ENCODE measurements around the gene TINAGL1. TPM values are rescaled to one million over a fixed set of nuclear protein-coding genes. Genes with fewer than 3 reads are reported as not detected.

Gene TINAGL1
- total RNA-seq, 1 experiment from 2014 or later = 57.9 TPM

- no peak for ATAC-seq
- BruUV-seq (replicated peaks) = no TSS peak
- intact Hi-C loops (cut with micrococcal nuclease) = no loop called here
- no peak overlapping the region for H3K27ac ChIP-seq (ENCODE audit: low read depth, low read length)
- no peaks in the 10 kb centered on the region for H3K36me3 ChIP-seq (ENCODE audit: control insufficient read depth in 1 of 2, insufficient read depth in 2 of 2, low read length in 2 of 2)
- H4K20me1 ChIP-seq (ENCODE audit: insufficient read depth) = no peaks in the 10 kb centered on the region
- H3K4me3 ChIP-seq (replicated peaks in 1 of 2; ENCODE audit: low read depth in 1 of 2, low read length in 2 of 2) = no peak overlapping the region
- no peaks in the 10 kb centered on the region for H3K9me2 ChIP-seq (ENCODE audit: insufficient read depth)
- no peak overlapping the region for H2AFZ ChIP-seq (ENCODE audit: low read depth, low read length, poor library complexity, severe bottlenecking)
- H3K27me3 ChIP-seq (ENCODE audit: insufficient read depth, low read length) = no peaks in the 10 kb centered on the region
- CTCF ChIA-PET = no interaction called here
- H3K79me2 ChIP-seq (ENCODE audit: insufficient read depth, low read length) = no peaks in the 10 kb centered on the region
- H3K4me1 ChIP-seq (ENCODE audit: control insufficient read depth in 1 of 2, insufficient read depth in 2 of 2, low read length in 2 of 2) = no peaks in the 10 kb centered on the region
- POLR2A ChIA-PET = no interaction called here
- no peaks in the 10 kb centered on the region for H3K9me3 ChIP-seq (ENCODE audit: control insufficient read depth in 1 of 2, insufficient read depth in 1 of 2, low read depth in 1 of 2, low read length in 2 of 2)
- RAD21 ChIA-PET (ENCODE audit: low non-redundant PET in 1 of 2, low total read pairs in 2 of 2, uncharacterized antibody in 2 of 2, unreplicated experiment in 2 of 2) = no interaction called here
- H3K9ac ChIP-seq (ENCODE audit: low read length) = no peak overlapping the region
- DNase-seq (ENCODE audit: low read depth, low spot score) = no peak
- H3K4me2 ChIP-seq (ENCODE audit: low read length) = no peak overlapping the region
- TF ChIP-seq EZH2 (IDR thresholded peaks at IDR 0.05) (no peak), ATF3 (IDR thresholded peaks at IDR 0.05) (no peak), MAX (IDR thresholded peaks at IDR 0.05) (no peak), YY1 (IDR thresholded peaks at IDR 0.05; ENCODE audit: extremely low read depth, insufficient replicate concordance, low read depth, low read length) (no peak), ZFX (IDR thresholded peaks at IDR 0.05) (no peak), SRF (IDR thresholded peaks at IDR 0.05; ENCODE audit: low read depth) (no peak), SP1 (IDR thresholded peaks at IDR 0.05; ENCODE audit: low read depth) (no peak), ZNF274 (IDR thresholded peaks at IDR 0.05; ENCODE audit: low read depth, low read length) (no peak)
These were observed 39.6 kb downstream of the TINAGL1 start for GRCh38 chr1:31615939-31616338.

DNA sequence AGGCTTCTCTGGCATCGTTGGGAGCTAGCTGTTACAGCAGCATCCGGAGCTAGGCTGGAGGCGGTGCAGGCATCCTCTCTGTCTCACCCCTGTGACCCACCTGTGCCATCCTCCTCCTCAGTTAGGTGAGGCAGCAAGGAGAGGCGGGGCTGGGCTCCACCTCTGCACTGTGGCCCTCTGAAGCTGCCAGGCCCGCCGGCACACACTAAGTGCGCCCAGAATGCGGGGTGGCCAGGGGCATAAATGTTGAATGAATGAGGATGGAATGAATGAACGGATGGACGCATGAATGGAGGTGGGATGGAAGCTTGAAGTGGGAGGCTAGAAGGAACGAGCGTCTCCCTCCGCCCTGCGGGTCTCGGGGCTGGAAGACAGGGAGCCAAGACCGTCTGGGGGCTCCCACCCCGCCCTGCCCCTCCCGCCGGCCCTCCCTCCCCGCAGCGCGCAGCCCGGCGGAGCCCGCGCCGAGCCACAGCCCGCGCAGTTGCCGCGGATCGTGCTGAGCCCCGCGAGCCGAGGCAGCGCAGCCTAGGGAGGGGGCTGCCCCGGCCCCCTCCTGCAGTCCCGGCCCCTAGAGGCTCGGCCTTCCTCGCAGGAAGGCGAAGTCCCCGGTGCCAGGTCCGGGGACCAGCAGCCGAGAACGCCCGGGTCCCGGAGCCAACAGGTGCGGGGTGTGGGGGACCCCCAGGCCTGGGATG is 41.1 kb downstream of the TINAGL1 start, which contains the start of gene HCRTR1:
TSS of gene HCRTR1 (plus strand) at position 472 of the 698 bp plus-strand sequence. CDS start 1,504 bp downstream, outside the sequence.
- H3K4me2 ChIP-seq (ENCODE audit: low read length) = no peak within 1 kb of the TSS
- H3K27me3 ChIP-seq (ENCODE audit: insufficient read depth, low read length) = no peaks in the 10 kb centered on the region
- no peaks in the 10 kb centered on the region for H3K36me3 ChIP-seq (ENCODE audit: control insufficient read depth in 1 of 2, insufficient read depth in 2 of 2, low read length in 2 of 2)
- no peak within 1 kb of the TSS for H3K9ac ChIP-seq (ENCODE audit: low read length)
- H4K20me1 ChIP-seq (ENCODE audit: insufficient read depth) = no peaks in the 10 kb centered on the region
- no peak for DNase-seq (ENCODE audit: low read depth, low spot score)
- CTCF ChIA-PET = interaction anchor here (0.9 to 1.3 kb wide), 3 partner anchors 8 to 223 kb away, joined by 4 read pairs; no protein-coding TSS in a partner anchor
- H3K9me3 ChIP-seq (ENCODE audit: control insufficient read depth in 1 of 2, insufficient read depth in 1 of 2, low read depth in 1 of 2, low read length in 2 of 2) = no peaks in the 10 kb centered on the region
- no peak within 1 kb of the TSS for H3K27ac ChIP-seq (ENCODE audit: low read depth, low read length)
- RAD21 ChIA-PET (ENCODE audit: low non-redundant PET in 1 of 2, low total read pairs in 2 of 2, uncharacterized antibody in 2 of 2, unreplicated experiment in 2 of 2) = no interaction called here
- no peak for ATAC-seq
- H3K79me2 ChIP-seq (ENCODE audit: insufficient read depth, low read length) = no peaks in the 10 kb centered on the region
- POLR2A ChIA-PET = interaction anchor here (0.8 kb wide), 1 partner anchor 223 kb away, joined by 3 read pairs; no protein-coding TSS in a partner anchor
- no TSS peak for BruUV-seq (replicated peaks)
- H3K4me1 ChIP-seq (ENCODE audit: control insufficient read depth in 1 of 2, insufficient read depth in 2 of 2, low read length in 2 of 2) = no peaks in the 10 kb centered on the region
- H2AFZ ChIP-seq (ENCODE audit: low read depth, low read length, poor library complexity, severe bottlenecking) = no peak within 1 kb of the TSS
- no peak within 1 kb of the TSS for H3K4me3 ChIP-seq (replicated peaks in 1 of 2; ENCODE audit: low read depth in 1 of 2, low read length in 2 of 2)
- no peaks in the 10 kb centered on the region for H3K9me2 ChIP-seq (ENCODE audit: insufficient read depth)
- intact Hi-C loops (cut with micrococcal nuclease) = no loop called here
- no peak for TF ChIP-seq TCF7L2 (IDR thresholded peaks at IDR 0.05; ENCODE audit: borderline replicate concordance, extremely low read depth, insufficient read depth, insufficient read length)
- TF ChIP-seq ELF1 (IDR thresholded peaks at IDR 0.05; ENCODE audit: borderline replicate concordance, low read depth) = no peak
- TF ChIP-seq SP1 (IDR thresholded peaks at IDR 0.05; ENCODE audit: low read depth) = no peak
- TF ChIP-seq ZFX (IDR thresholded peaks at IDR 0.05) = no peak
- TF ChIP-seq, protein P1, sequence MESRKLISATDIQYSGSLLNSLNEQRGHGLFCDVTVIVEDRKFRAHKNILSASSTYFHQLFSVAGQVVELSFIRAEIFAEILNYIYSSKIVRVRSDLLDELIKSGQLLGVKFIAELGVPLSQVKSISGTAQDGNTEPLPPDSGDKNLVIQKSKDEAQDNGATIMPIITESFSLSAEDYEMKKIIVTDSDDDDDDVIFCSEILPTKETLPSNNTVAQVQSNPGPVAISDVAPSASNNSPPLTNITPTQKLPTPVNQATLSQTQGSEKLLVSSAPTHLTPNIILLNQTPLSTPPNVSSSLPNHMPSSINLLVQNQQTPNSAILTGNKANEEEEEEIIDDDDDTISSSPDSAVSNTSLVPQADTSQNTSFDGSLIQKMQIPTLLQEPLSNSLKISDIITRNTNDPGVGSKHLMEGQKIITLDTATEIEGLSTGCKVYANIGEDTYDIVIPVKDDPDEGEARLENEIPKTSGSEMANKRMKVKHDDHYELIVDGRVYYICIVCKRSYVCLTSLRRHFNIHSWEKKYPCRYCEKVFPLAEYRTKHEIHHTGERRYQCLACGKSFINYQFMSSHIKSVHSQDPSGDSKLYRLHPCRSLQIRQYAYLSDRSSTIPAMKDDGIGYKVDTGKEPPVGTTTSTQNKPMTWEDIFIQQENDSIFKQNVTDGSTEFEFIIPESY (IDR thresholded peaks at IDR 0.05; ENCODE audit: extremely low read depth, insufficient replicate concordance, low read length) = no peak
- no peak for TF ChIP-seq JUND (IDR thresholded peaks at IDR 0.05)
- no peak for TF ChIP-seq MAX (IDR thresholded peaks at IDR 0.05)
- no peak for TF ChIP-seq POLR2AphosphoS5 (IDR thresholded peaks at IDR 0.05; ENCODE audit: low read depth, low read length)
- no peak for TF ChIP-seq ZNF274 (IDR thresholded peaks at IDR 0.05; ENCODE audit: low read depth, low read length)
- no peak for TF ChIP-seq SRF (IDR thresholded peaks at IDR 0.05; ENCODE audit: low read depth)
- no peak for TF ChIP-seq SIN3A (IDR thresholded peaks at IDR 0.05; ENCODE audit: low read depth)
- no peak for TF ChIP-seq POLR2A (IDR thresholded peaks at IDR 0.05; ENCODE audit: borderline replicate concordance, extremely low read depth, insufficient read depth, insufficient read length)
- TF ChIP-seq EZH2phosphoT487 (IDR thresholded peaks at IDR 0.05; ENCODE audit: borderline replicate concordance) = no peak
- no peak for TF ChIP-seq ATF3 (IDR thresholded peaks at IDR 0.05)
- no peak for TF ChIP-seq EGR1 (IDR thresholded peaks at IDR 0.05; ENCODE audit: low read depth)
